Measurements from ENCODE around the gene SPEN. TPM values are rescaled to one million over a fixed set of nuclear protein-coding genes. Genes with fewer than 3 reads are reported as not detected.
A peak's percentile ranks its signal among the peaks of the same experiment; 100 is the strongest.

SPEN gene
- total and polyA plus RNA-seq, 5 donors from 2014 or later: 7.4 to 92.4 (median 8.0) TPM

DNA sequence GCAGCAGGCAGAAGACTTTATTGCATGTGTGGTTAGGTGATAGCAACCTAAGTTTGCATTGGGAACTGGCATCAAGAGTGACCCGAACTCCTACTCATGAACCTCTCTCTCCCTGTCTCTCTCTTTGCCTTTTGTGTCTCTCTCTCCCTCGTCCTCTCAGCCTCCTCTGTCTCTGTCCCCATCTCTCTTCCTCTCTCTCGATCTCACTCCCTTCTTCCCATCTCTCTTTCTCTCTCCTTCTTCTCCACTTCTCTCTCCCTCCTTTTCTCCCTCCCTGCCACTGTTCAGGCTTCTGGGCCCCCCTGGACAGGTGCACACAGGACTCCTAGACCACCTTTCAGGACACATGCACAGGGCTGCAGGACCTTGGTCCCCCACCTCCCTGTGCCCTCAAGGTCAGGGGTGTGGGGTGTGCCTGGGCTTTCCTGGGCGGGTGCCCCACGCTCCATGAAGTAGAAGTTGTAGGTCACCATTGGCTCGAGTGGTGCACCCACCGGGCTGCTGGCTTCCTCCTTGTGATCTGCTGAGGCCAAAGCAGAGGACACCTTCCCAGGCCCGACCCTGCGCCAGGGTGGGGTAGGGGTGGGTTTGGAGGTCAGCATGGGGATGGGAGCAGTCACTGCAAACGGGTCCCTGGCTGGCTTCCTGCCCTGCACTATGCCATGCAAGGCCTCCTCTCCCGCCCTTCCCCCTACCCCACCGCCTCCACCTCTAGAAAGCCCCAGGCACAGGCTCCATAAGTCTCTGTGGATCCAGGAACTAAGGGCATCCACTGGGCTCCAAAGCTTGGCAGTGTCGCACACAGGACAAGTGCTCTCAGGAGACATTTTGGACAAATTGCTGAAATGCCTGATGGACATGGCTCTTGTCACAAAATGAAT lies 141.6 kb downstream of the SPEN start:
- Mint-ChIP-seq H3K27ac (peak overlapping the region in 1 of 3 donors; percentile 61), H3K4me3 (no peak overlapping the region), H3K4me1 (no peaks in the 10 kb centered on the region), H3K9me3 (no peaks in the 10 kb centered on the region), H3K27me3 (peaks cover 21% of the 10 kb centered on the region), H3K36me3 (no peaks in the 10 kb centered on the region)
- H3K27me3 ChIP-seq (ENCODE audit: control insufficient read depth, insufficient read depth, low read length): no peaks in the 10 kb centered on the region
- ATAC-seq (ENCODE audit: low read depth in 2 of 2) (no peak), DNase-seq (no peak)
- H3K4me1 ChIP-seq (ENCODE audit: control insufficient read depth, insufficient read depth, low read length, poor library complexity, severe bottlenecking): no peaks in the 10 kb centered on the region
- no peaks in the 10 kb centered on the region for H3K9me3 ChIP-seq (ENCODE audit: control insufficient read depth in 2 of 2, low read length in 2 of 2)
- no peaks in the 10 kb centered on the region for H3K36me3 ChIP-seq (ENCODE audit: control insufficient read depth, insufficient read depth, low read length)
- no peak overlapping the region for H3K4me3 ChIP-seq (ENCODE audit: low read depth, low read length)
- H3K27ac ChIP-seq (ENCODE audit: insufficient read depth, low read length, poor library complexity, severe bottlenecking): no peak overlapping the region

DNA sequence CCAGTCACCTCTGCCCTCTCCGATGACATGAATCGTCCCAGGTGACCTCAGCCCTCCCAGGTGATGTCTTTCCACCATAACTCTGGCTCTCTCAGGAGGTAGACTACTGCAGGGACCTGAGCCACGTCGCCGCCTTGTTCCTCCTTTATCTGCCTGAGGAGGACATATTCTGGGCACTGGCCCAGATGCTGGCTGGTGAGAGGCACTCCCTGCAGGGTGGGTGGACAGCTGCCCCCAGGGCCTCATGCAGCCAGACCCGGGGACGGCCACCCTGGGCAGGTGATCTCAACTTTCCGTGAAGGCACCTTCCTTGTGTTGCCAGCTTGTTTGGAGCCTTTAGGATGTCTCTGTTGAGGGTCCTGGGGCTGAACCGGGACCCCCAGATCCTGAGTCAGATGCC lies 142.3 kb downstream of the SPEN start:
- no peak overlapping the region for H3K4me3 Mint-ChIP-seq

More for the DNA sequence above, 142.3 kb downstream of the SPEN start:
- H3K27ac Mint-ChIP-seq: no peak overlapping the region
- Histone ChIP-seq H3K4me3 (ENCODE audit: low read depth, low read length) (no peak overlapping the region), H3K36me3 (ENCODE audit: control insufficient read depth, insufficient read depth, low read length) (no peaks in the 10 kb centered on the region), H3K4me1 (ENCODE audit: control insufficient read depth, insufficient read depth, low read length, poor library complexity, severe bottlenecking) (no peaks in the 10 kb centered on the region), H3K27ac (ENCODE audit: insufficient read depth, low read length, poor library complexity, severe bottlenecking) (no peak overlapping the region), H3K27me3 (ENCODE audit: control insufficient read depth, insufficient read depth, low read length) (no peaks in the 10 kb centered on the region), H3K9me3 (ENCODE audit: control insufficient read depth in 2 of 2, low read length in 2 of 2) (no peaks in the 10 kb centered on the region)
- H3K27me3 Mint-ChIP-seq: peaks cover 20% of the 10 kb centered on the region
- H3K4me1 Mint-ChIP-seq: no peaks in the 10 kb centered on the region
- H3K9me3 Mint-ChIP-seq: no peaks in the 10 kb centered on the region
- no peaks in the 10 kb centered on the region for H3K36me3 Mint-ChIP-seq
- ATAC-seq (ENCODE audit: low read depth in 2 of 2) (no peak), DNase-seq (no peak)

Other genes with a start within 250 kb of the SPEN start
- 61.2 TPM for gene DDI2, start 230.2 kb upstream of the SPEN start, total RNA-seq
- gene DDI2, start 230.2 kb upstream of the SPEN start, polyA plus RNA-seq: 1 to 10 TPM; 3.2 to 7.7 (median 5.5) TPM
- 71.8 TPM for gene PLEKHM2, start 163.4 kb upstream of the SPEN start, total RNA-seq
- 1 to 10 TPM; 3.2 to 5.0 (median 3.7) TPM for gene PLEKHM2, start 163.4 kb upstream of the SPEN start, polyA plus RNA-seq
- 1.8 TPM for gene SLC25A34, start 111.4 kb upstream of the SPEN start, total RNA-seq
- gene SLC25A34, start 111.4 kb upstream of the SPEN start, polyA plus RNA-seq: not detected
- gene TMEM82, start 105.2 kb upstream of the SPEN start, total RNA-seq: not detected
- gene TMEM82, start 105.2 kb upstream of the SPEN start, polyA plus RNA-seq: not detected
- gene FBLIM1, start 88.9 kb upstream of the SPEN start, total RNA-seq: not detected
- under 1 TPM in 1 of 4 donors, not detected in 3; 0.06 TPM for gene FBLIM1, start 88.9 kb upstream of the SPEN start, polyA plus RNA-seq
- gene UQCRHL, start 40.1 kb upstream of the SPEN start, total RNA-seq: 0.59 TPM
- 1 to 10 TPM in 3 of 4 donors, under 1 TPM in 1; 0.94 to 1.7 (median 1.1) TPM for gene UQCRHL, start 40.1 kb upstream of the SPEN start, polyA plus RNA-seq
- 93.0 TPM for gene ZBTB17, start 128.4 kb downstream of the SPEN start, total RNA-seq
- 10 to 100 TPM; 13.5 to 20.9 (median 16.3) TPM for gene ZBTB17, start 128.4 kb downstream of the SPEN start, polyA plus RNA-seq
- gene SRARP, start 156.5 kb downstream of the SPEN start, total RNA-seq: not detected
- gene SRARP, start 156.5 kb downstream of the SPEN start, polyA plus RNA-seq: not detected
- gene HSPB7, start 170.3 kb downstream of the SPEN start, total RNA-seq: not detected
- not detected for gene HSPB7, start 170.3 kb downstream of the SPEN start, polyA plus RNA-seq
- not detected for gene CLCNKA, start 174.3 kb downstream of the SPEN start, total RNA-seq
- gene CLCNKA, start 174.3 kb downstream of the SPEN start, polyA plus RNA-seq: not detected
- not detected for gene CLCNKB, start 196.1 kb downstream of the SPEN start, total RNA-seq
- not detected for gene CLCNKB, start 196.1 kb downstream of the SPEN start, polyA plus RNA-seq
- gene FAM131C, start 225.9 kb downstream of the SPEN start, total RNA-seq: not detected
- under 1 TPM in 1 of 4 donors, not detected in 3; 0.26 TPM for gene FAM131C, start 225.9 kb downstream of the SPEN start, polyA plus RNA-seq